ENCODE results near the gene EP300. TPM values are rescaled to one million over a fixed set of nuclear protein-coding genes. Genes with fewer than 3 reads are reported as not detected.
A peak's percentile ranks its signal among the peaks of the same experiment; 100 is the strongest.

The EP300 gene
- polyA plus RNA-seq, 6 donors from 2014 or later, result 17.0 to 41.3 (median 20.1) TPM

DNA sequence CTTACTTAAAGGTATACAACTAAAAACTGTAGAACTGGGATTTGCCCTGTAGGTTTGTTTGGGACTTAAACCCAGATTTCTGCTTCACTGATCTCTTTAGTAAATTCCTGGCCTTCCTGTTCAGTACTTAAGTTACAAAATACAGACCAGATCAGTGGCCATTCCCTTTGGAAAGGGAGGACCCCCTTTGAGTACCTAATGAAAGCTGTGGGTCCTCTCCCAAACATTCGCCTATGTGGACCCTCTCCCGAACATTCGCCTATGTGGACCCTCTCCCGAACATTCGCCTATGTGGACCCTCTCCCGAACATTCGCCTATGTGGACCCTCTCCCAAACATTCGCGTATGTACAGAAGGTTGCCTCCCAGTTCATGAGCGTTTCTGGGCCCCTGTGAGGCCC, 123.0 kb downstream of the EP300 start:
- Mint-ChIP-seq H3K36me3 (peaks cover 0 to 4% of the 10 kb centered on the region in 2 donors), H3K9me3 (no peaks in the 10 kb centered on the region), H3K4me1 (peaks cover 9 to 19% (median 12%) of the 10 kb centered on the region in 3 donors), H3K27ac (no peak overlapping the region), H3K4me3 (no peak overlapping the region), H3K27me3 (no peaks in the 10 kb centered on the region)
- DNase-seq (no peak), ATAC-seq (ENCODE audit: low read depth in 2 of 2) (no peak)

DNA sequence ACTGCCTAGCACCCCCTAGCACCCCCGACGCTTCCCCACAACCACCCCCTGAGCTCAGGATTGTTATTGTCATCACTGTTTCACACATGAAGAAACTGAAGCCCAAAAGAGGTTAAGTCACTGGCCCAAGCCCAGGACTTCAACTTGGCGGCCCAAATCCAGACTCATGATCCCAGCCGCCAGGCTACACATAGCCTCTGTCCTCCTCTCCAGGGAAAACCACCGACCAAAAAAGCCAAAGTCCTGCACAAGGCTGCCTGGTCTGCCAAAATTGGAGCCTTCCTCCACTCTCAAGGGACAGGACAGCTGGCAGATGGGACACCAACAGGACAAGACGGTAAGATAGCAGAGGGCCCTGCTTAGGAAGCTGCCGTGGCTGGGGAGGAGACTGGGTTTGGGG, 123.5 kb downstream of the EP300 start:
- DNase-seq (no peak), ATAC-seq (ENCODE audit: low read depth in 2 of 2) (no peak)
- no peaks in the 10 kb centered on the region for H3K9me3 Mint-ChIP-seq
- peaks cover under 1 to 4% of the 10 kb centered on the region in 2 donors for H3K36me3 Mint-ChIP-seq
- peak overlapping the region in 1 of 6 donors; percentile 63 for H3K27ac Mint-ChIP-seq
- H3K4me3 Mint-ChIP-seq, result peak overlapping the region in 1 of 8 donors; percentile 44
- H3K27me3 Mint-ChIP-seq, result no peaks in the 10 kb centered on the region
- peaks cover 9 to 19% (median 12%) of the 10 kb centered on the region in 3 donors for H3K4me1 Mint-ChIP-seq

GRCh38 chr22:41216984-41217383, 124.6 kb downstream of the EP300 start:
- peak overlapping the region in 2 of 6 donors; percentile 53 to 69 for H3K27ac Mint-ChIP-seq

GRCh38 chr22:41217553-41218157, 125.3 kb downstream of the EP300 start:
- H3K27me3 Mint-ChIP-seq, result no peaks in the 10 kb centered on the region
- peak; percentile 87 for ATAC-seq (ENCODE audit: low read depth in 2 of 2)
- peak overlapping the region in 7 of 8 donors; percentile 35 to 83 (median 57) for H3K4me3 Mint-ChIP-seq
- no peaks in the 10 kb centered on the region for H3K9me3 Mint-ChIP-seq
- peaks cover 4 to 6% of the 10 kb centered on the region in 2 donors for H3K36me3 Mint-ChIP-seq
- peak overlapping the region in 5 of 6 donors; percentile 37 to 84 (median 69) for H3K27ac Mint-ChIP-seq
- H3K4me1 Mint-ChIP-seq, result peaks cover 9 to 19% (median 12%) of the 10 kb centered on the region in 3 donors
- no peak for DNase-seq

More at GRCh38 chr22:41216984-41217383, 124.6 kb downstream of the EP300 start:
- Mint-ChIP-seq H3K4me1 (peaks cover 9 to 19% (median 12%) of the 10 kb centered on the region in 3 donors), H3K4me3 (peak overlapping the region in 1 of 8 donors; percentile 35), H3K9me3 (no peaks in the 10 kb centered on the region), H3K27me3 (no peaks in the 10 kb centered on the region), H3K36me3 (peaks cover 6 to 7% of the 10 kb centered on the region in 2 donors)
- DNase-seq (no peak), ATAC-seq (ENCODE audit: low read depth in 2 of 2) (no peak)

DNA sequence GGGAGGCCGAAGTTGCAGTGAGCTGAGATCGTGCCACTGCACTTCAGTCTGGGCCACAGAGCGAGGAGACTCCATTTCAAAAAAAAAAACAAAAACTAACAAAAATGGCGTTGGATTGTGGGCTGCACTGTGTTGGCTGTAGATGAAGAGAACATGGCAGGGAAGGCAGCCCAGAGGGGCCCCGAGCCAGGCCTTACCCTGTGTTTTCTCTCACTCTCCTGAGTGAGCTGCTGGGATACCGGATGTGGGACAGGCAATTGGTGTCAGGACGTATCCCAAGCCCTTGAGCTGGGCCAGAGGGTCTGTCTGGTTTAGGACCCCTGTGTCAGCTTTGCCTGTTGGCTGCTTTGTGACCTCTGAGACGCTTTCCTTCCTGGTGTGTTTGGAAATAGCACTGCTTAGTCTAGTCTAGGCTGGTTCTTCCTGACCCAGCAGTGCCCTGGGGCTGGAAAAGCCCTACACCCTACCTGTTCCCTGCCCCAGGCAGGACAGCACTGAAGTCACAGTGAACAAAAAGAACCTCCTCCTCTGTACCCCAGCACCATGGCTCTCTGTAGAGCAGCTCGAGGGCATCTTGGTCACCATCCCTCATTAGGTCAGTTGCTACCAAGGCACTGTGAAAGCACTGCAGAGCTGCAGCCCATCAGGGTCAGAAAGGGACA, 130.6 kb downstream of the EP300 start:
- ATAC-seq (ENCODE audit: low read depth in 2 of 2), result no peak
- Mint-ChIP-seq H3K4me3 (no peak overlapping the region), H3K27ac (no peak overlapping the region), H3K9me3 (no peaks in the 10 kb centered on the region), H3K36me3 (peaks cover 4 to 15% of the 10 kb centered on the region in 2 donors), H3K4me1 (peaks cover 2 to 4% (median 3%) of the 10 kb centered on the region in 3 donors), H3K27me3 (no peaks in the 10 kb centered on the region)
- no peak for DNase-seq

DNA sequence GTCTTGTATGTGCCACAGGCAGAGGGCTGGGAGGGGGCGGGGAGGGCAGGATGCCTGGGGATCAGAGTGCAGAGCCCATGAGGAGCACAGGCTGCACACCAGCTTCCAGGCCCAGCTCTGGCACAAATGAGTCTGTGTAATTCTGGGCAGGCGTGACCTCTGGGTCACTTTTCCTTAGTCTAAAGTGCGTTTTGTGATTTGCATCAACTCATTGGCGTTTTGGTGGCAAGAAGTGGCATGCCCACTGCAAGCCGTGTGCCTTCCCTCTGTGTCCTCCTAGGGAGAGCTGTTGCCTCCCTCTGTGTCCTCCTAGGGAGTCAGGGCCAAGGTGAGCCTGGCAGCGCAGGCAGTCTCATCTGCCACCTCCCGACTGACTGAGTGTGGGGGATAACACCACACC, 131.1 kb downstream of the EP300 start:
- no peaks in the 10 kb centered on the region for H3K27me3 Mint-ChIP-seq
- no peaks in the 10 kb centered on the region for H3K9me3 Mint-ChIP-seq
- H3K27ac Mint-ChIP-seq, result no peak overlapping the region
- H3K4me3 Mint-ChIP-seq, result peak overlapping the region in 1 of 8 donors; percentile 44
- ATAC-seq (ENCODE audit: low read depth in 2 of 2), result no peak
- peaks cover 4 to 15% of the 10 kb centered on the region in 2 donors for H3K36me3 Mint-ChIP-seq
- DNase-seq, result no peak
- H3K4me1 Mint-ChIP-seq, result peaks cover 0 to 3% (median 0%) of the 10 kb centered on the region in 3 donors

DNA sequence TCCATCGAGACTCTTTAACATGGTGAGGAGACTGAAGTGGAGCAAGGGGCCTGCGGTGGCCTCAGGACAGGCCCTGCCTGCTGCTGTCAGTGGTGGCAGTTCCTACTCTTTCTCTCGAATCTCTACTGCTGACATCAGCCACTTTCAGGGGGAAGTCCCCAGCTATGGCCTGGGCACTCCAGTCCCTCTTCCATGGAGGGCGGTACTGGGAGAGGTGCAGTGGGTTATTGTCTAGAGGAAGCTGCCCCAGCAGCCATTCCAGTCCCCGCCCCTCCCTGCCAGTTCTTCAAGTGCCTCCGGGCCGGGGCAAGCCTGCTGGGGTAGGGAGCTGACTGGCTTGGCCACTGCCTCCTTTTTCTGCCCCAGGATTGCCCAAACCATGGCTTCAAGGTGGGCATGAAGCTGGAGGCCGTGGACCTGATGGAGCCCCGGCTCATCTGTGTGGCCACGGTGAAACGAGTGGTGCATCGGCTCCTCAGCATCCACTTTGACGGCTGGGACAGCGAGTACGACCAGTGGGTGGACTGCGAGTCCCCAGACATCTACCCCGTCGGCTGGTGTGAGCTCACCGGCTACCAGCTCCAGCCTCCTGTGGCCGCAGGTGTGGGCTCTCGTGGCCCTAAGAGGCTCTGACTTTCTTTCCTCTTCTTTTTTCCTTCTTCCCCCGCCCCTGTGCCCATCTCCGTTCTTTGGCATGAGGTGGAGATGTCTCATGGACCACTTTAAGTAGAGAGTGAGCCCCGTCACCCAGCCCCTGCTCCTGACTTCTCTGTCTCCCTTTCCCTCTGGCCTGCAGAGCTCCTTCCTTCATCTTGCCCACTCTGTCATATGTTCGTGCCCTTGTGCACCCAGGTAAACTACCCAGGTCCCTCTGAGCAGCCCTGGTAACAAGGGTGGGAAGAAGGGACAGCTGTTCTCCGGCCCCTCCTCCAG, 134.6 kb downstream of the EP300 start:
- DNase-seq, result no peak
- H3K4me3 Mint-ChIP-seq, result no peak overlapping the region
- H3K4me1 Mint-ChIP-seq, result peaks cover 0 to 3% (median 0%) of the 10 kb centered on the region in 3 donors
- no peaks in the 10 kb centered on the region for H3K9me3 Mint-ChIP-seq
- H3K27me3 Mint-ChIP-seq, result no peaks in the 10 kb centered on the region
- ATAC-seq (ENCODE audit: low read depth in 2 of 2), result no peak
- peak overlapping the region in 2 of 6 donors; percentile 56 to 89 for H3K27ac Mint-ChIP-seq
- peaks cover 4 to 8% of the 10 kb centered on the region in 2 donors for H3K36me3 Mint-ChIP-seq

- ATAC-seq (ENCODE audit: low read depth in 2 of 2) (no peak), DNase-seq (no peak)
- Mint-ChIP-seq H3K27me3 (no peaks in the 10 kb centered on the region), H3K4me3 (no peak overlapping the region), H3K4me1 (peaks cover 0 to 3% (median 2%) of the 10 kb centered on the region in 3 donors), H3K27ac (no peak overlapping the region), H3K36me3 (peaks cover 4 to 8% of the 10 kb centered on the region in 2 donors), H3K9me3 (no peaks in the 10 kb centered on the region)
Measured at GRCh38 chr22:41229215-41229614, 136.8 kb downstream of the EP300 start.

Other genes with a start within 250 kb of the EP300 start
- gene ST13, start 236.0 kb upstream of the EP300 start, polyA plus RNA-seq (ENCODE audit: low read depth in 6 of 6), result 100 to 1,000 TPM; 123 to 204 (median 170) TPM
- gene XPNPEP3, start 235.4 kb upstream of the EP300 start, polyA plus RNA-seq (ENCODE audit: low read depth in 6 of 6), result 10 to 100 TPM in 2 of 6 donors, 1 to 10 TPM in 4; 2.5 to 14.9 (median 7.8) TPM
- under 1 TPM in 2 of 6 donors, not detected in 4; 0.16 to 0.20 TPM for gene DNAJB7, start 230.5 kb upstream of the EP300 start, polyA plus RNA-seq (ENCODE audit: low read depth in 6 of 6)
- gene RBX1, start 141.2 kb upstream of the EP300 start, polyA plus RNA-seq (ENCODE audit: low read depth in 6 of 6), result 100 to 1,000 TPM in 5 of 6 donors, 10 to 100 TPM in 1; 92.5 to 178 (median 151) TPM
- gene L3MBTL2, start 112.7 kb downstream of the EP300 start, polyA plus RNA-seq (ENCODE audit: low read depth in 6 of 6), result 10 to 100 TPM; 21.2 to 29.8 (median 22.4) TPM
- not detected for gene CHADL, start 148.3 kb downstream of the EP300 start, polyA plus RNA-seq (ENCODE audit: low read depth in 6 of 6)
- gene RANGAP1, start 193.6 kb downstream of the EP300 start, polyA plus RNA-seq (ENCODE audit: low read depth in 6 of 6), result 10 to 100 TPM in 4 of 6 donors, 1 to 10 TPM in 2; 4.2 to 20.8 (median 11.8) TPM
- gene ZC3H7B, start 208.9 kb downstream of the EP300 start, polyA plus RNA-seq (ENCODE audit: low read depth in 6 of 6), result 1 to 10 TPM in 5 of 6 donors, not detected in 1; 1.1 to 2.5 (median 1.8) TPM

Data from naive B cell (primary cell).